Ishikawa (cell line): ENCODE measurements around the gene SLC18A2.

Experiments used
- EP300 ChIP-seq: IDR thresholded peaks from 2 replicates; pipeline ENCODE4 v1.6.1; 2012; ENCODE audit warnings: borderline replicate concordance
- NFIC ChIP-seq: IDR thresholded peaks from 2 replicates; pipeline ENCODE4 v1.6.1; 2012
- RAD21 ChIP-seq: IDR thresholded peaks from 2 replicates; pipeline ENCODE4 v1.6.1; 2012; ENCODE audit warnings: low read depth
- YY1 ChIP-seq: IDR thresholded peaks from 2 replicates; pipeline ENCODE4 v1.6.1; 2012; ENCODE audit warnings: low read depth
- TF ChIP-seq, protein P1 (sequence below): IDR thresholded peaks from 2 replicates; pipeline ENCODE4 v1.6.1; 2012

DNA sequence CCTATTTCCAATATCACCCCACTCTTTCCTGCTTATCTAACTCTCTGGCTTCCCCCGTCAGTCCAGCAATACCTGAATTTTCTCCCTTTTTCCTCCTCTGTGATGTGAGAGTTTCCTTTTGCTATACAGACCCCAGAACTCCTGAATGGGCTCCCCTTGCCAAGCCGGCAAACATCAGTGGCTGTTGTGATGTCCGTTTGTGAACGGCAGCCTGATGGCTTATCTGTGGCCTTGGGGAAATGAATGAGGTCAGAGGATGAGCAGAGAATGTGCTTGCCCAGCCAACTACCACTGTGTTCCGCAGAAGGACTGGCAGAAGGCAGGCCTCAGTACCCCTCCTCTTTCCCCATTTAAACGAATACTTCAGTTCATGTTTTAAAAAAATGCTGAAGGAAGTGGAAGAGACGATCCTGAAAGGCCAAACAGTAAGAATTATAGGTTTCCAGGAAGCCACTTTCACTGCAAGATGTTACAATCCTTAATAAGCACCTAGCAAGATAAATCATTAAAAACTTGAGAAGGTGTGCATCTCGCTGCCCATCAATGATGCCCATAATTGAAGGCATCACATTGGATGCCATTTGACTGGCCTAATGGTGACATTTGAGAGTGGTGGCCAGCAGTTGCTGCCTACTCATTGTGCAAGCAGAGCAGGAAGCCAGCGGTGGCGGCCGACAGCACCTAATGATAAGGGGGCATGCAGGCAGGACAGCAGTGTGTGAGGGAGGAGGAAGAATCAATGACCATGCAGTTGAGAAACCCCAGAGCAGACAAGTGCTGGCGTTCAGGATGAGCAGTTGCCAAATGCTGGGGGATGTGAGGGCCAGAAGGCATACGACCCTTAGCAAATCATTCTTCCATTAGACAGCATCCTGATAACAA, 31.5 kb downstream of the SLC18A2 start:
- TF ChIP-seq EP300: no peak
- no peak for TF ChIP-seq YY1
- TF ChIP-seq NFIC: no peak
- no peak for TF ChIP-seq RAD21
- TF ChIP-seq, protein P1, sequence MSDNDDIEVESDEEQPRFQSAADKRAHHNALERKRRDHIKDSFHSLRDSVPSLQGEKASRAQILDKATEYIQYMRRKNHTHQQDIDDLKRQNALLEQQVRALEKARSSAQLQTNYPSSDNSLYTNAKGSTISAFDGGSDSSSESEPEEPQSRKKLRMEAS: no peak
